SW480 (cell line): ENCODE results near the gene GLS.
A peak's percentile ranks its signal among the peaks of the same experiment; 100 is the strongest.

ENCODE experiments used
- DNase-seq: peaks from one replicate; pipeline ENCODE4 v3.0.0-alpha.2; 2016; ENCODE audit warnings: low spot score

The GLS gene

DNA sequence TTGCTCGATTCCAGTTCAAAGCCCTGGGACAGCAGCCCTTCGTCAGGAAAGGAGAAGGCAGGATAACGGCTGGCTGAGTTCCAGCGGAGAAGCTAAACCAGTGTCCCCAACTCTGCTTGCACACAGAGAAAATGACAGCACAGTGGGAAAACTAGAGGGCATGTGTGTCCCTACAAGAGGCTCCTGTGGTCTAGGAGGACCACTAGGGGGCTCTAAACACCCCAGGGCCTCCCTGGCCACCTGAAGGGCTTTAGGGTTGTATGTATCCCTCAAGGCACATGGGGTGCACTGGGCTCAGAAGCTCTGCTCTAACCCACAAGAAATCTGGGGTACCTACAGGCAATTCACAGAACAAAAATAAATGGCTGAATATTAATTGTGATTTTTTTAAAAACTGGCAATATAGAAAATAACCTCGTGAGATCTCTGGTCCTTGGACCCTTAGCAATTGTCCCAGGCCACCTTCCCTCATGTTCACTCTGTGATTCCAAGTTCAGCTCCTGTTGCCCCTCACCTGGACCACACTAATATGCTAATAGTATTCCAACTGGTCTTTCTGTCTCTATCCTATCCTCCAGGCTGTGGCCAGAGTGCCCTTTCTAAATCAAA lies 115.8 kb downstream of the GLS start:
- peak; percentile 41 for DNase-seq

DNA sequence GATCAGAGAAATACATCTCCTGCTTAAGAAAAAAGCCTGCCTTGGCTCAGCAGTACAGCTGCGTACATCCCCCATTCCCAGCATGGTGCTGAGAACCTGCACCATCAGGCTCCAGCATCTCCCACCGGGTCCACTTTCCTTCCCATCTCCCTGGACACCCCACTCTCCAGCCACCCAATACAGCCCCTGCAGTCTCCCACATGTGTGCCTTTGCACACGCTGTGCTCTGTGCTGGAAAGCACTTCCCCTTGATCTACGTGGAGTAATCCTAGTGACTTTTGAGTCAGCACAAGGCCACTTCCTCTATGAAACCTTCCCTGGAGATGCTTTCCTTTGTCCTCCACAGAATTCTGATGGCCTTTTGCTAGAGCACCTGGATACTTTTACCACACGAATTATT lies 116.3 kb downstream of the GLS start:
- DNase-seq, result no peak

- DNase-seq, result no peak
These were observed 117.0 kb downstream of the GLS start for GRCh38 chr2:190997526-190998113.

DNA sequence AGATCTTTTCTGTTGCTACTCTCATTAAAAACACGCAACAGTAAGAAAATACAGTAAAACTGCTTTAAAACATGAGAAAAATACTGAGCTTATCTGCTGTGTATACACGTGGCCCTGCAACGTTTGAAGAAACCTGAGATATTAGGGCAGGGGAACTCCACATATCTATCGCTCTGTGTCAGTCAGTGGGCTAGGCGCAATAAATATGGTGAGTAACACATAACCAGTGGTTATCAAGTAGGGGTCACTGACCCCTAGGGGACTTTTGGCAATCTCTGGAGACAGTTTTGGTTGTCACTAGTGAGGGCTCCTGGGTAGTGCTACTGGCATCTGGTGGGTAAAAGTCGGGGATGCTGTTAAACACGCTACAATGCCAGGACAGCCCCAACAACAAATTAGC lies 118.4 kb downstream of the GLS start:
- no peak for DNase-seq

GRCh38 chr2:190999949-191000665 lies 119.5 kb downstream of the GLS start:
- DNase-seq, result no peak

- DNase-seq, result no peak
These were observed 120.4 kb downstream of the GLS start for GRCh38 chr2:191001032-191001431.

GRCh38 chr2:191001624-191002023 lies 121.0 kb downstream of the GLS start:
- no peak for DNase-seq

- no peak for DNase-seq
These were observed 123.0 kb downstream of the GLS start for GRCh38 chr2:191003405-191004309.

- no peak for DNase-seq
These were observed 125.7 kb downstream of the GLS start for GRCh38 chr2:191006297-191006696.

GRCh38 chr2:191006997-191007783 lies 126.6 kb downstream of the GLS start:
- DNase-seq, result no peak

DNA sequence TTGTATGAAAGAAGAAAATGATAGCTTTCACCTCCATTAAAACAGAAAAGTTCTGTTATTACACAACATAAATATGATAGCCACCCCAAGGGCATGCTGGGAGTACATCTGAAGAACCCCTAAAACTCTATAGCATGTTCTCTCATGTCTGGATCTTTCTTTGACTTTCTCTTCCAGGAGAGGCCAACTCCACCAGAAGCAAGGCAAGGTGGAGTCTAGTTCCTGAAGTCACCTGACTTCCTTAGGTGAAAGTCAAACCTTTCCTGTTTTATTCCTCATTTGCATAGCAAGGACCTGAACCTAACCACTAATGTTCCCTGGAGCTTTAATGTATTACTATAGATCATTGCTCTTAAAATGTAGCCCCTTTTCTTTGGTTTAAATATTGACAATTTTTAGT lies 127.7 kb downstream of the GLS start:
- DNase-seq, result no peak

DNA sequence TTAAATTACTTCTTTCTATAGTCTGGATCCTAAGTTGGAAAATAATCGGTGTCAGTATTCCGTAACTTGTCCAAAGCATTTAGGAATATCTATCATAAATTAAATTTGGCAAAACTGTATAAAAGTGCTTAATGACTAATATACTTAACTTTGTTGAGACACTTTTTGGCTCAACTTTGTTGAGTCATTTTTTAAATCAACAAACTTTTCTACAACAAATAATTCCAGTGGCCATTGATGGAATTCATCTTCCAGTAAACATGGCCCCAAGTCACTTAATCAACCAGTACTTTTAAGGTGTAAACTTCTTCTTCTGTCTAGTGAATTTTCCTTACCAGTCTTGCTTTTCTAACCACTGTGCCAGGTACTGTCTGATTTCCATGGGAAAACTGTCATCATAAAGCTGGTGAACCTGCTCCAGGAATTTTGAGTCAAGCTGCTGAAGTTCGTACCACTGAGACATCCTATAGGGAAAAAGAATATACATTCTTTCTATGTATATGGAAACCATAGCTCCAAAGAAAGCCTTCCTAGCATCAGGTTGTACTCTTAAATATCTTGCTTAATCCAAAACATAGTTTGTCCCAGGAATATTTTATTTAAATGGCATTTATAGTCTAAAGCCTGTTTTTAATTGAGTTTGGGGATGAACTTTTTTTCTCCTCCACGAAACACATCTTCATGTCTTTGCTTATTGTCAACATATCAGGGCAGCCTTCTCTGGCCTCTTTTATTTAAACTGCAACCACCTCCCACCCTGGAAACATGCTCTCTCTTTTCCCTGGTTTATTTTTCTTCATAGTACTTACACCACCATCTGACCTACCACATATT lies 129.1 kb downstream of the GLS start:
- no peak for DNase-seq

DNA sequence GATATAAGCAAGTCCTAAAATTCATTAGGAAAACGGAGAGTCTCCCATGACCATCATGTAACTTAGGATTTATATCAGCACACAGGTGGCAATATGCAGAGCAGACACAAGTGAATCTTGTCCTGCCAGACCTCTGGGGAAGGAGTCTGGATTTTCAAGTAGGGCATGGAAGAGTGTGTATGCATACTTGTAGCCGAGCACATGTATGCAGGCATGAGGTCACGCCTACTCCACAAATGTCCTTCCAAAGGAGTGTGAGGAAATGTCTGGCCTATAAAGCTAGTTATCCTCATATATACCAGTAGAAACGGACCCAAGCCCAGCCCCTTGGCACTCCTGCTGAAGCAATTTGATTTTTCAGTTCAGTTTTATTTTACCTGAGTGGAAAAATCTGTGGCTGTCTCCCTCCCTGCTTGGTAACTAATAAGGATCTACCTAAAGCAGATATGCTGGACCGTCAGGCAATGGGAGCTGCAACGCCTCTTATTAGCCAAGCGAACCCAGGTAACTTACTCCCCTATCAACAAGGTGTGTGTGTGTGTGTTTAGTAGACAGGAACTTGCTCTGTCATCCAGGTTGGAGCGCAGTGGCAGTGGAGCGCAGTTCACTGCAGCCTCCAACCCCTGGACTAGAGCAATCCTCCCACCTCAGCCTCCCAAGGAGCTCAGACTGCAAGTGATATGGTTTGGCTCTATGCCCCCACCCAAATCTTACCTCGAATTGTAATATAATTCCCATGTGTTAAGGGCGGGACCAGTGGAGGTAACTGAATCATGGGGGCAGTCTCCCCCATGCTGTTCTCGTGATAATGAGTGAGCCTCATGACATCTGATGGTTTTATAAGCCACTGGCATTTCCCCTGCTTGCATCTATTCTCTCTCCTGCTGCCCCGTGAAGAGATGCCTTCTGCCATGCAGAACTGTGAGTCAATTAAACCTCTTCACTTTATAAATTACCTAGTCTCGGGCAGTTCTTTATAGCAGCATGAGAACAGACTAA lies 130.6 kb downstream of the GLS start:
- no peak for DNase-seq

DNA sequence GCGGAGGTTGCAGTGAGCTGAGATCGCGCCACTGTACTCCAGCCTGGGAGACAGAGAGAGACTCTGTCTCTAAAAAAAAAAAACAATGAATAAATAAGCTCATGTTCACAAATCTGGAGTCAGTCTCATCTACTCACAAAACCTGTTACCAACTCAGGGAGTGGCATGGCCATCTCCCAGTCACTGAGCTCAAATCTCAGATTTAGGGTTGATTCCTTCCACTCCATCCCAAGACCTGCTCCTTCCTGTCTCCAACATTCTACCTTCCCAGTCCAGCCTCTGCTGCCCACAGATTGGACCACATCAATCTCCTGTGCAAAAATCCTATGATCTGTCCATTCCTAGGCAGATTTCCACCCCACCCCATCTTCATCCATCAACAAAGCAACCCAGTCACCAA lies 131.7 kb downstream of the GLS start:
- no peak for DNase-seq

- no peak for DNase-seq
These were observed 132.4 kb downstream of the GLS start for GRCh38 chr2:191012845-191013681.

GRCh38 chr2:191013682-191013931 lies 133.0 kb downstream of the GLS start:
- DNase-seq, result peak; percentile 76

DNA sequence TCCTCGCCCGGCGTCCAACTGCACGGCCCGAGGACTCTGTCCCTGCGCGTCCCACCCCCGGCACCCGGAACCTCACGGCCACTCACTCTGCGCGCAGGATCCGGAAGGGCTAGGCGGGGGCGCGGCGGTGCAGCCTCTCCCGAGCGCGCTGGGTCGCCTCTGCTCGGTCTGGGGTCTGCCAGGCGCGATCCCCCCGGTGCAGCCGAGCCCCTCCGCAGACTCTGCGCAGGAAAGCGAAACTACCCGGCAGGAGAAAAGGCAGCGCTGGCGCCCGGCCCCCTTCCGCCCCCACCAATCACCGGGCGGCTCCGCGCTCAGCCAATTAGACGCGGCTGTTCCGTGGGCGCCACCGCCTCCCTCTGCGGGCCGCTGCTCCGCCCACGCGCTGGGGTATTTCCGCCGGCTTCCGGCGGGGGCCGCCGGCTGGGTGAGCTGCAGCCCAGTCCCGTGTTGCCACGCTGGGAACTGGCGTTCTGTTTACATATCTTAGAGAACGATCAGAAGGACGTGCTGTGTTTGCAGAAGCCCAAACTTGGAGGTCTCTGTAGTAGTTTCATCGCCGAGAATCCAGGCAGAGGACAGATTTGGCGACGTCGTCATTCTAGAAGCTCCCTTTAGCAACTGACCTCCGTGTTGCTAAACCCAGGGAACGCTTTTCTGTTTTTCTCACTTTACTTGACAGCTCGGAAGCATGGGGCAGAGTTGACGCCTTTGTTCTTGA lies 133.5 kb downstream of the GLS start, which contains the start of gene STAT1:
Gene STAT1, minus strand, starts transcription at position 240 of the 721 bp plus-strand sequence. CDS start 4,168 bp downstream, outside the sequence.
- DNase-seq, result peak; percentile 88

DNA sequence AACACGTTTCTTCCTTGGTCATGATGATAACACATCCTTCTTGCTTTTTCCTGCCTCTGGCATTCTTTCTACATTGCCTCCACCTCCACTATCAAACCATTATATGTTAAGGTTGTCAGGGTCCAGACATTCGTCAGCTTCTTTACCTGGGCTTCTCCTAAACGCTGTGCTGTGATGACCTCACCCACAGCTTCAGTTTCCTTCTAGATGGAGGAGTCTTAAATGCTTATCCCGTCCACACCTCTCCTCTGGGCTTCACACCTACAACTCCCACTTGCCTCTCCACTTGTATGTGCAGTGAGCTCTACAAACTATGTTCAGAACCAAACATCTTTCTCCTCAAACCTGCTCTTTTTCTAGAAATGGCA lies 134.0 kb downstream of the GLS start:
- DNase-seq, result no peak
